ENCODE measurements around the gene KCNA2.

The KCNA2 gene

GRCh38 chr1:110602466-110602865 lies 3.7 kb downstream of the KCNA2 start:
- no peak for DNase-seq (ENCODE audit: low spot score)

- no peak for DNase-seq (ENCODE audit: low spot score)
Measured at GRCh38 chr1:110601332-110601731, 4.8 kb downstream of the KCNA2 start.

GRCh38 chr1:110600716-110601115 lies 5.4 kb downstream of the KCNA2 start:
- DNase-seq (ENCODE audit: low spot score): no peak

- no peak for DNase-seq (ENCODE audit: low spot score)
Measured at GRCh38 chr1:110597966-110598365, 8.2 kb downstream of the KCNA2 start.

- DNase-seq (ENCODE audit: low spot score): no peak
Measured at GRCh38 chr1:110596312-110596711, 9.8 kb downstream of the KCNA2 start.

GRCh38 chr1:110595353-110595710 lies 10.8 kb downstream of the KCNA2 start:
- DNase-seq (ENCODE audit: low spot score): no peak

GRCh38 chr1:110594456-110595352 lies 11.5 kb downstream of the KCNA2 start:
- DNase-seq (ENCODE audit: low spot score): no peak

GRCh38 chr1:110593902-110594301 lies 12.3 kb downstream of the KCNA2 start:
- no peak for DNase-seq (ENCODE audit: low spot score)

GRCh38 chr1:110591956-110592355 lies 14.2 kb downstream of the KCNA2 start:
- no peak for DNase-seq (ENCODE audit: low spot score)

GRCh38 chr1:110588991-110589390 lies 17.2 kb downstream of the KCNA2 start:
- DNase-seq (ENCODE audit: low spot score): no peak

- no peak for DNase-seq (ENCODE audit: low spot score)
Measured at GRCh38 chr1:110588486-110588885, 17.7 kb downstream of the KCNA2 start.

- DNase-seq (ENCODE audit: low spot score): no peak
Measured at GRCh38 chr1:110587906-110588305, 18.3 kb downstream of the KCNA2 start.

- no peak for DNase-seq (ENCODE audit: low spot score)
Measured at GRCh38 chr1:110585481-110585880, 20.7 kb downstream of the KCNA2 start.

- DNase-seq (ENCODE audit: low spot score): no peak
Measured at GRCh38 chr1:110584045-110584444, 22.1 kb downstream of the KCNA2 start.

GRCh38 chr1:110583505-110583904 lies 22.7 kb downstream of the KCNA2 start:
- DNase-seq (ENCODE audit: low spot score): no peak

GRCh38 chr1:110582378-110582777 lies 23.8 kb downstream of the KCNA2 start:
- no peak for DNase-seq (ENCODE audit: low spot score)

- DNase-seq (ENCODE audit: low spot score): no peak
Measured at GRCh38 chr1:110581682-110582145, 24.4 kb downstream of the KCNA2 start.

- DNase-seq (ENCODE audit: low spot score): no peak
Measured at GRCh38 chr1:110580244-110580643, 25.9 kb downstream of the KCNA2 start.

GRCh38 chr1:110579460-110579859 lies 26.7 kb downstream of the KCNA2 start:
- no peak for DNase-seq (ENCODE audit: low spot score)

GRCh38 chr1:110576441-110576840 lies 29.7 kb downstream of the KCNA2 start:
- no peak for DNase-seq (ENCODE audit: low spot score)

GRCh38 chr1:110573314-110573713 lies 32.8 kb downstream of the KCNA2 start:
- DNase-seq (ENCODE audit: low spot score): no peak

- DNase-seq (ENCODE audit: low spot score): no peak
Measured at GRCh38 chr1:110572751-110573150, 33.4 kb downstream of the KCNA2 start.

- DNase-seq (ENCODE audit: low spot score): no peak
Measured at GRCh38 chr1:110570901-110571300, 35.3 kb downstream of the KCNA2 start.

- no peak for DNase-seq (ENCODE audit: low spot score)
Measured at GRCh38 chr1:110570307-110570706, 35.9 kb downstream of the KCNA2 start.

Measured in GM03348 (cell line).